H1 (cell line): ENCODE data around the gene PCNX1.

Source experiments
- CEBPB ChIP-seq: IDR thresholded peaks from 2 replicates; pipeline ENCODE4 v1.6.1; 2012; ENCODE audit warnings: low read depth, low read length
- CHD2 ChIP-seq: IDR thresholded peaks from 2 replicates; pipeline ENCODE4 v1.6.1; 2012; ENCODE audit warnings: low read length, improper control_type of control experiment
- FOSL1 ChIP-seq: IDR thresholded peaks from 2 replicates; pipeline ENCODE4 v1.6.1; 2011; ENCODE audit warnings: mild to moderate bottlenecking, low read depth, low read length, moderate library complexity; ENCODE audit not compliant: insufficient read depth
- GABPA ChIP-seq: IDR thresholded peaks from 2 replicates; pipeline ENCODE4 v1.6.1; 2011; ENCODE audit warnings: mild to moderate bottlenecking, low read length, moderate library complexity, borderline replicate concordance; ENCODE audit not compliant: insufficient read depth
- PHF8 ChIP-seq: fragments of 200-600 bp; sonication (generic); conservative IDR thresholded peaks from 2 replicates; pipeline ENCODE4 v1.7.1; 2012; ENCODE audit warnings: low read depth, mild to moderate bottlenecking, inconsistent platforms, low read length, moderate library complexity
- POLR2A ChIP-seq, 2 experiments: IDR thresholded peaks; 1 replicate in 1 of 2; 2 replicates in 1 of 2; pipeline ENCODE4 v1.6.1; 2011; ENCODE audit warnings: low read depth in 2 of 2, low read length in 2 of 2, mild to moderate bottlenecking in 2 of 2; ENCODE audit errors: control extremely low read depth in 1 of 2
- POLR2AphosphoS5 ChIP-seq: IDR thresholded peaks from 2 replicates; pipeline ENCODE4 v1.6.1; 2011; ENCODE audit warnings: low read depth, low read length
- RAD21 ChIP-seq, 2 experiments: IDR thresholded peaks in 1 of 2; conservative IDR thresholded peaks in 1 of 2; 2 replicates each; pipeline ENCODE4 v1.6.1; 2011; ENCODE audit warnings: low read depth in 2 of 2, low read length in 2 of 2, improper control_type of control experiment in 1 of 2, inconsistent platforms in 1 of 2, mild to moderate bottlenecking in 1 of 2, moderate library complexity in 1 of 2
- RNF2 ChIP-seq: fragments of 200-900, 300-1000 bp; sonication (generic); IDR thresholded peaks from 2 replicates; pipeline ENCODE4 v1.7.1; 2016; ENCODE audit warnings: borderline replicate concordance, low read depth, mild to moderate bottlenecking, antibody characterized with exemption, low read length; ENCODE audit not compliant: poor library complexity, severe bottlenecking; ENCODE audit errors: missing control alignments
- SAP30 ChIP-seq: fragments of 300-600 bp; sonication (generic); IDR thresholded peaks from 2 replicates; pipeline ENCODE4 v1.7.1; 2012; ENCODE audit warnings: low read length, moderate library complexity, mild to moderate bottlenecking, inconsistent platforms; ENCODE audit not compliant: insufficient read depth, insufficient replicate concordance
- SIN3A ChIP-seq, 2 experiments: IDR thresholded peaks in 1 of 2; conservative IDR thresholded peaks in 1 of 2; 2 replicates each; pipeline ENCODE4 v1.6.1; 2011 to 2012; ENCODE audit warnings: low read length in 2 of 2, improper control_type of control experiment in 1 of 2, low read depth in 1 of 2, mild to moderate bottlenecking in 1 of 2
- SP1 ChIP-seq: IDR thresholded peaks from 2 replicates; pipeline ENCODE4 v1.6.1; 2011; ENCODE audit warnings: low read depth, low read length
- TAF1 ChIP-seq: IDR thresholded peaks from 2 replicates; pipeline ENCODE4 v1.6.1; 2011; ENCODE audit warnings: mild to moderate bottlenecking, low read depth, low read length
- TF ChIP-seq, protein P1 (sequence below), 3 experiments: IDR thresholded peaks; 1 replicate in 2 of 3; 2 replicates in 1 of 3; pipeline versions ENCODE4 v1.5.1 to v1.6.1; 2011; ENCODE audit warnings: low read length in 3 of 3, mild to moderate bottlenecking in 3 of 3, inconsistent platforms in 2 of 3, low read depth in 1 of 3, moderate library complexity in 1 of 3; ENCODE audit not compliant: insufficient read depth in 1 of 3; ENCODE audit errors: control extremely low read depth in 1 of 3

DNA sequence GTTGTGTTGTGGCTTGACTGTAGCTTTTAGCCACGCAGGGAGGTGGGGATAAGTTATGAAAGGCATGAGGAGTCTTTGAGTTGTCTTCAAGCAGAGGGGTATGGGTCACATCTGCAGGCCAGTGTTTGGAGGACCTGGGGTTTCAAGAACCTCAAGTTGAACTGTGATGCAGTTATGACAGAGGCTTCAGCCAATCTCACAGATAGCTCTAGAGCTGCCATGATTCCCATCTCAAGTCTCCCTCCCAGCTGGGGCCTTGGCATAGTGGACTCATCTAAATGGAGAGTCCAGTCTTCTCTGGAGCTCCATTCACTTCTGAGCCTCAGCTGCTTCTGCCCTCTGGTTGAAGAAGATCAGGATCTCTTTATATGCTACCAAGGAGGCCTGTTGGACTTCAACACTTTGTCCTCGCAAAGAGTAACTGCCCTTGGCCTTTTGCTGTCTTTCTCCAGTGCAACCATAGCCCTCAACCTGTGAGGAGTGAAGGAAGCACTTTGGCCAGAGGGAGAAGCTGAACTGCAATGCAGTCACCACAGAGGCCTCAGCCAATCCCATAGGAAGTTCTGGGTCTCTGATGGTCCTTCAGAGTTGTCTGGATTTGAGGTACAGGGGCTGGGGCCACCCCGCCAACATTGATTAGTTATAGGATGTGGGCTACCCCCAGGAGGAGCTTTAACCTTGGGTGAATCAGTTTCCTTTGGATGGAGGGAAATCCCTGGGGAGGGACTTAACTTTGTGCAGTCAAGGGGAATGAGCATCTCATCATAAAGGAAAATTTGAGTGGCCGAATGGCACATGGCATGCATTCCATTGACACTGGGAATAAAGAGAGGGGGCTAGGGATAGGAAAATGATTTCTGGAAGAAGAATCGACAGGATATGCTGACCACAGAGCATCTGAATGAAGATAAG, 230.5 kb downstream of the PCNX1 start:
- TF ChIP-seq RNF2: no peak
- TF ChIP-seq CEBPB: no peak
- no peak for TF ChIP-seq SIN3A (conservative IDR thresholded peaks at IDR 0.05 in 1 of 2, IDR thresholded peaks at IDR 0.05 in 1 of 2; ENCODE audit: low read depth in 1 of 2, low read length in 2 of 2)
- no peak for TF ChIP-seq CHD2
- no peak for TF ChIP-seq FOSL1
- TF ChIP-seq PHF8: no peak
- no peak for TF ChIP-seq RAD21 (IDR thresholded peaks at IDR 0.05 in 1 of 2, conservative IDR thresholded peaks at IDR 0.05 in 1 of 2; ENCODE audit: low read depth in 2 of 2, low read length in 2 of 2)
- TF ChIP-seq POLR2A (IDR thresholded peaks at IDR 0.05; ENCODE audit: control extremely low read depth in 1 of 2, low read depth in 2 of 2, low read length in 2 of 2): no peak
- no peak for TF ChIP-seq GABPA
- no peak for TF ChIP-seq POLR2AphosphoS5
- no peak for TF ChIP-seq TAF1
- TF ChIP-seq, protein P1, sequence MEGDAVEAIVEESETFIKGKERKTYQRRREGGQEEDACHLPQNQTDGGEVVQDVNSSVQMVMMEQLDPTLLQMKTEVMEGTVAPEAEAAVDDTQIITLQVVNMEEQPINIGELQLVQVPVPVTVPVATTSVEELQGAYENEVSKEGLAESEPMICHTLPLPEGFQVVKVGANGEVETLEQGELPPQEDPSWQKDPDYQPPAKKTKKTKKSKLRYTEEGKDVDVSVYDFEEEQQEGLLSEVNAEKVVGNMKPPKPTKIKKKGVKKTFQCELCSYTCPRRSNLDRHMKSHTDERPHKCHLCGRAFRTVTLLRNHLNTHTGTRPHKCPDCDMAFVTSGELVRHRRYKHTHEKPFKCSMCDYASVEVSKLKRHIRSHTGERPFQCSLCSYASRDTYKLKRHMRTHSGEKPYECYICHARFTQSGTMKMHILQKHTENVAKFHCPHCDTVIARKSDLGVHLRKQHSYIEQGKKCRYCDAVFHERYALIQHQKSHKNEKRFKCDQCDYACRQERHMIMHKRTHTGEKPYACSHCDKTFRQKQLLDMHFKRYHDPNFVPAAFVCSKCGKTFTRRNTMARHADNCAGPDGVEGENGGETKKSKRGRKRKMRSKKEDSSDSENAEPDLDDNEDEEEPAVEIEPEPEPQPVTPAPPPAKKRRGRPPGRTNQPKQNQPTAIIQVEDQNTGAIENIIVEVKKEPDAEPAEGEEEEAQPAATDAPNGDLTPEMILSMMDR (IDR thresholded peaks at IDR 0.05; ENCODE audit: control extremely low read depth in 1 of 3, insufficient read depth in 1 of 3, low read depth in 1 of 3, low read length in 3 of 3): no peak
- no peak for TF ChIP-seq SP1
- TF ChIP-seq SAP30: no peak
